ENCODE data around the gene RNF169.
"Not testable (repeated sequence)": the region's sequence is repeated elsewhere in the genome, so short reads cannot be mapped to it uniquely, and the experiment has no call there.

Gene RNF169

GRCh38 chr11:74729397-74729796 is 19.3 kb upstream of the RNF169 start:
- DNase-seq: no peak

DNA sequence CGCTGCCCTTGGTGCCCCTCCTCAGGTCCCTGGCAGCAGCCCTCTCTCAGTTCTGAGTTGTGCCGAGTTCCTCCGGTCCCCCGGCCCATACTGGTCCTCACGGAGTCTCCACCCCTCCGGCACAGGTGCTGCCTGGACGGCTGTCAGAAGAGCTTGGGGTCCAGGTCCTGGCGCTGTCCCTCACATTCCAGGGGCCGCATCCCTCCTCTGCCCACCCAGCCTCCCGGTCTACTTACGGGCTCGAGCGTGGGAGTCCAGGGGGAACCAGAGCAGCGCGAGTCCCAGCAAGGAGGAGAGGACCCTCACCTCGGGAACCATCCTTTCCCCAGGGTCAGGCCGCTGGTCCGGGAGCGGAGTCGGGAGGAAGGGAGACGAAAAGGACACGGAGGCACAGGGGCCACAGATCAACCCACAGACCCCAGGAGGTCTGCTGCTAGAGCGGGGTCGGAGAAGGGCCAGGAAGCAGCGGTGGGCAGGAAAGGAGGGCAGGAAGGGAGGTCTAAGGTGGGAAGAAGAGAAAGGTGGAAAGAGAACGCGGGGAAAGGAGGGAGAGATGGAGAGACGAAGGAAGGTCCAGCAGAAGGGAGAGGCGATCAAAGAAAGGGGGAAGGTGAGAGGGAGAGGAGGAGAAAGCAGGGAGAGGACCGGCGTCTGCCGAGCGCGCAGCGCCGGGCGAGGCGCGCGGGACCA is 17.9 kb upstream of the RNF169 start:
- no peak for DNase-seq

DNA sequence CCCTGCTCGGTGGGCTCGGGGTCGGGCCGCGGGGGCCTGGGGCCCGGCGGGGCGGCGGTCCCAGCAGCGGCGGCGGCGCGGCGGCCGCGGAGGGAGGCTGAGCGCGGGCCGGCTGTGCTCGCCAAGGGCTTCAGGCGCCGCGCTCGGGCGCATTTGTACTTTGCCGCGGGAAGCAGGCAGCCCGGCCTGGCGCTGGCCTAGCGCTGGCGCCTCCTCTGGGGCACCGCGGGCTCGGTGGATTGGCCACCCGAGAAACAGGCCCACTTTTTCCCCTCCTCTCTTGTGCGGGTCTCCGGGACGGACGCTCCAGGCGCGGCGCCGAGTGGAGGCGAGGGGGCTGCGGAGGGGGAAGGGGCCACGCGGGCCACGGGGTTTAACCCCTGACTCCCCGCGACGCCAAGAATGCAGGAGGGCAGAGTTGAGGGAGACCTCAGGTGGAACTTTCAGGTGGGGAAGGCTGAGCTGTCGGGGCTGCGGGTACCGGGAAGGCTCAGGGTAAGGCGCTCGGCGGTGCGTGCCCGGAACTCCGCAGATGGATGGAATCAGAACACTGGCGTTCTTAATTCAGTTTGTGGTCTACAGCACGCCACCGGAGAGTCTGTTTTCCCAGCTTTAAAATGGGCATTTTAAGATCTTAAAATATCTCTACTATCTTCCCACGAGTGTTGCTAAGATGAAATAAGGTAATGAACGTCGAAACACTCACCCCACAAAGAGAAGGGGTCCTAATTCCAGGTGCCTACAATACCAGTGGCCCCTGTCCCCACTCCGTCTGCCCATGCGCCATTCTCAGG is 17.2 kb upstream of the RNF169 start, which contains the start of gene CHRDL2:
Gene CHRDL2 (minus strand): TSS at position 126 of the 794 bp plus-strand sequence. CDS start 538 bp downstream, outside the sequence.
- DNase-seq: no peak

DNA sequence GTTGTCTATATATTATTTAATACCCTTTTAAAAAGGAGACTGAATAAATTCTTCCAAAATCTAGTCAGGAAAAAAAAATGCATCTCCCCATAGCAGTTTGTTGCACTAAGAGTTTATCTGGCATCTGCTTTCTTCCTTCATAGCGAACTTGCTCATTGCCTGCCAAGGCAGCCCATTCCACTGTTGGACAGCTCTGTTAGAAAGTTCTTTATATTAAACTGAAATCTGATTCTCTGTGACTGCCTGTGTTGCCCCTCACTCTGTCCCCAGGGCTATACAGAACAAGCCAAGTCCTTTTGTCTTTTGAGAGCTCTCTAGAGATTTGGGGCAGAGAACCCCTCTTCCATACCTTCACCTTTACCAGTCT is 14.1 kb upstream of the RNF169 start:
- DNase-seq: no peak

DNA sequence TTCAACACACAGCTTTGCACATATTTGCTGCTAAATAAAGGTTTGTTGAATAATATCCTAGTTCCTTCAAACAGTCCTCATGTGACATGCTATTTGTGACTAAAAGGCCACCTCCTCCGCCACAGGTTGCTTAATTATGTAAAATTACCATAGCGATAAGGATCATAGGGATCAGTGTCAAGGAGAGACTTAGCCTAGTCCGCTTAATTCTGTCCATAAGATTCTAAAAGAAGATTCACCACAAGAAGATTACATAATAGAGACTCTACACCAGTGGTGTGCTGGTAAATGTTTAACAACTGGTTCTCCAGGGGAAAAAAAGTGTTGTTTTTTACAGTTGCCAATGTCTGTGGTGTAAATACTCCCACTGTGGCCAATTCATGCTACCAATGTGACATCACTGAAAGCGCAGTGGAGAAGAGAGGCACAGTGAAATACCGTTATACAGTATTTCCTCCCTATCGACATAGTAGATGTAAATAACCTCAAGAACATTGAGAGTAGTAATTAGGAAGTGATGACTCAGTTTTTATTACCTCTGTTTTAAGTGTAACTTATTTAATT is 13.2 kb upstream of the RNF169 start:
- no peak for DNase-seq

GRCh38 chr11:74736031-74736430 is 12.6 kb upstream of the RNF169 start:
- no peak for DNase-seq

DNA sequence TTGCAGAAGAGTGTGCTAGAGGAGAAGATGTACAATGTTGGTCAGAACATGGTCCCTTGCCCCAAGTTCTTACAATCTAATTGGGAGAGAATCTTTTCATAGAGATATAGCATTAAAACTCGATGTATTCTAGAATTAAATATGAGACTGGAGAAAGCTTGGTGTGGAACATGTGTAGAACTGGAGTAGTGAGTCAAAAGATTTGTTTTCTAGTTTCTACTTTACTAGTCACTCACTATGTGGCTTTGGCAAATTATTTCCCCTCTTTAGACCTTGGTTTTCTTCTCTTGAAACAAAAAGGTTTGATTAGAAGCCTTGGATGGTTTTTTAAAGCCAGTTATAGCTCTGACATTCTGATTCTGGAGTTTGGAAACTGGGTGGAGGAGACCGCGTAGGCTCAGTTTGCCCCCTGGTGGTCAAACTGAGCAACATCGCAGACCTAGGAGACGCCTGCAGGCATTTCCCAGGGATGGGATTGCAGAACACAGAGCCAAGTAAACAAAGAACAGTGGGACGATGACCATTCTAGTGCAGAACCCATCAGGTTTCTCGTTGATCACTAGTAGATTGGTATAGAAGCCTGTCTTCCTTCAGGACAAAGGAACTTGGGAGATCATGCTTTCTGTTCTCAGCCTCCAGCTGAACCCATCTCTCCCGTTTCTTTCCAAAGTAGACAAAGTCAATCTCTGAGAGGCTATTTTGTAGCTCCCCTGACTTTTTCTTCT is 8.9 kb upstream of the RNF169 start:
- no peak for DNase-seq

DNA sequence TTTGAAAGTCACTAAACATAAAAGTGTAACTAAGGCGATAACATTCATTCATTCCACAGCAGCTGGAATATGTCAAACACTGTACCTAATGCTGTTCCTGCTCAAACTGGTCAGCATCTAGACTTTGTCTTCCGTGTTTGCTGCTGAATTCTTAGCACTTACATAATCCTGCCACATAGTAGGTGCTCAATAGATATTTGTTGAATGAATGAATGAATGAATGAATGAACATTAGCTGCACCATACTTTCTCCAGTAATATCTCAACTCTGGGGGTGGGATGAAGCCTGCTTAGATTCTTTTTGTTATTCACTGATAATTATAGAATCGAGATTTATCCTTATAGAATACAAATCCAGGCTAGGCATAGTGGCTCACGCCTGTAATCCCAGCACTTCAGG is 6.6 kb upstream of the RNF169 start:
- DNase-seq: no peak

GRCh38 chr11:74743640-74744039 is 5.0 kb upstream of the RNF169 start:
- peak; percentile 21 for DNase-seq

DNA sequence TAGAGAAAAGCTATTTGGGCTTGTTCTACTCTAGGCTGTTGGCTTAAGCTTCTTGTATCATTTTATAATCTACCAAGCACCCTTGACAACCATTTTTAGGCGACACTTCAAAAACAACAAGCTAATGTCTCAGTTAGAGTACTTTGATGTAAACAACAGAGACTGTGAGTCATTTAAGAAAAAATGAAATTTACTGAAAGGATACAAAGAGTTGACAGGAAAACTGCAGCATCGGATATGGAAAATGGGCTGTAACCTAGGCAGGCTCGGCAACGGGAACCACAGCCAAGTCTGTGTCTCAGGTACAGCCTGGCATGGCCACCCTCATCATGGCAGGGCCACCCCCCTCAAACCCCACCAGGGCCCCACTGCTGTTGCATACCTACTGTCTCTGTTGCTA is 4.4 kb upstream of the RNF169 start:
- no peak for DNase-seq

- no peak for DNase-seq
Measured at GRCh38 chr11:74746868-74747267, 1.8 kb upstream of the RNF169 start.

DNA sequence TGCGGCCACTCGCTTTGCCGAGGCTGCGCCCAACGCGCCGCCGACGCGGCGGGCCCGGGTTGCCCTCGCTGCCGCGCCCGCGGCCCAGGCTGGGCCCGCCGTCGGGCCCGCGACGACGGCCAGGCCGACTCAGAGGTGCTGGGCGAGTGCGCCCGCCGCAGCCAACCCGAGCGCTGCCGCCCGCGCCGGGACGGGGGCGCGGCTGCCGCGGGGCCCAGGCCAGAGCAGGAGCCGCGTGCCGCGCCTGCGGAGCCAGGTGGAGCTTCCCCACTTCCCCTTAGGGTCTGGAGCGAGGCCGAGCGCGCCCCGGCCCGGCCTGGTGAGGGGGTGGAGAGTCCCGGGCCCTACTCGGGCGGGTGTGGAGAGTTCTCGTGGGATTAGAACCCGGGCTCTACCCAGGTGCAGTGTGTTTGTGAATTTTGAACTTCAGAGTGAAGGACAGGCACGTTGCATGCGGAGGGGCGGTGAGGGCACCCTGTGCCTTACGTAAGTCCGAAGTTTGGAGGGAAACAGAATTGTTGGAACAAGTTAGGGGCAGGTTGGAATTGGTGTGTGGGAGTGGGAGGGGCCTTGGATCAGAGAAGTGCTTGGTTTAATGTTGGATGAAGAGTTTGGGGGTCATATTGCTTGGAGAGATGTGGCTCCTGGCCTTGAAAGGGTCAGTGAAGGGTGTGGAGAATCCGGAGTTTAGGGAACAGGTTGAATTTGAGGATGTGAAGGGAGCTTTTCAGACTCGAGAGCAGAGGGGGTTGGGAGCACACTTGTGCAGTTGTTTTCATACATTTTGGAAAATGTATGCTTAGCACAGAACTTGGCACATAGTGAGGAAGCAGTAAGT is 697 bp downstream of the RNF169 start:
- DNase-seq: peak; percentile 82

- DNase-seq: no peak
Measured at GRCh38 chr11:74749965-74750296, 1.3 kb downstream of the RNF169 start.

DNA sequence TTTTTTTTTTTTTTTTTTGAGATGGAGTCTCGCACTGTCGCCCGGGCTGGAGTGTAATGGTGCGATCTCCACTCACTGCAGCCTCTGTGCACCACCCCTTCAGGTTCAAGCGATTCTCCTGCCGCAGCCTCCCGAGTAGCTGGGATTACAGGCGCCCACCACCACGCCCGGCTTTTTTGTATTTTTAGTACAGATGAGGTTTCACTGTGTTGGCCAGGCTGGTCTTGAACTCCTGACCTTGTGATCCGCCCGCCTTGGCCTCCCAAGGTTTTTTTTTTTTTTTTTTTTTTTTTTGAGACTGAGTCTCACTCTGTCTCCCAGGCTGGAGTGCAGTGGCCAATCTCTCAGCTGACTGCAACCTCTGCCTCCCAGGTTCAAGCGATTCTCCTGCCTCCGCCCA is 1.9 kb downstream of the RNF169 start:
- not testable (repeated sequence) for DNase-seq

GRCh38 chr11:74751303-74751702 is 2.7 kb downstream of the RNF169 start:
- DNase-seq: no peak

- DNase-seq: no peak
Measured at GRCh38 chr11:74754507-74755252, 6.0 kb downstream of the RNF169 start.

DNA sequence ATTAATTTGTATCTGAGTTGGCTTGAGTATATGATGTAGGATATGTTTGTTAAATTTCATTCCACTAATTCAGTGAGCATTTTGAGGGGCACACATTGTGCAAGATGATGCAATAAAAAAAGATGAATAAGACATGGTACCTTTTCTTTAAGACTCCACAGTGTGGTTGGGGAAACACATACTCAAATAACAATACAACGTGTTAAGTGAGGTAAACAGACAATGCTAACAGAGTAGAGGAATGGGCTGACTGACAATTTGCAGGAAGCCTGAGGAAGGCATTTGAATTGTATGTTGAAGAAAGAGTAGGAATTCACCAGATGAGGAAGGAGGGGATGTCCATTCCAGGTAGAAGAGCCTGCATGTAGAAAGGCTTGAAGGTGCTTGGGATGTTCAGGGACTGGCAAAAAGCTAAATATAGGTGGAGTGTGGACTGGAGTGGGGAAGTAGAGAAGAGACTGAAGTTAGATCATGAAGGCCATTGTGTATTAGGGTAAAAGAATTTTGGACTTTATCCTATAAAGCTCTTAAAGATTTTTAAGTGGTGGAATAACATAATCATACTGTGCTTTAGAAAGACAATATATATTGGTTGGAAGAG is 6.8 kb downstream of the RNF169 start:
- no peak for DNase-seq

GRCh38 chr11:74756571-74756970 is 7.9 kb downstream of the RNF169 start:
- DNase-seq: no peak

DNA sequence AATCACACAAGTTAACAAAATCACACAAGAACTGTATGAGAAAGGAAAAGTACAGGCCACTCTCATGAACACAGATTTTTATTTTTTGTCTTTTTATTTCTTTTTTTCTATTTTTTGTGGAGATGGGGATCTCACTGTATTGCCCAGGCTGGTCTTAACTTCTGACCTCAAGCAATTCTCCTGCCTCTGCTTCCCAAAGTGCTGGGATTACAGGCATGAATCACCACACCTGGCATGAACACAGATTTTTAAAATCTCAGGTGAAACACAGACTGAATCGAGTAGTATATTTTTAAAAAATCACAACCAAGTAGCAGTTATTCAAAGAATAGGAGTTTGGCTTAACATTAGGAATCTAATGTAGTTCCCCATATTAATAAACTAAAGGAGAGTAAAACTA is 18.3 kb downstream of the RNF169 start:
- DNase-seq: no peak

DNA sequence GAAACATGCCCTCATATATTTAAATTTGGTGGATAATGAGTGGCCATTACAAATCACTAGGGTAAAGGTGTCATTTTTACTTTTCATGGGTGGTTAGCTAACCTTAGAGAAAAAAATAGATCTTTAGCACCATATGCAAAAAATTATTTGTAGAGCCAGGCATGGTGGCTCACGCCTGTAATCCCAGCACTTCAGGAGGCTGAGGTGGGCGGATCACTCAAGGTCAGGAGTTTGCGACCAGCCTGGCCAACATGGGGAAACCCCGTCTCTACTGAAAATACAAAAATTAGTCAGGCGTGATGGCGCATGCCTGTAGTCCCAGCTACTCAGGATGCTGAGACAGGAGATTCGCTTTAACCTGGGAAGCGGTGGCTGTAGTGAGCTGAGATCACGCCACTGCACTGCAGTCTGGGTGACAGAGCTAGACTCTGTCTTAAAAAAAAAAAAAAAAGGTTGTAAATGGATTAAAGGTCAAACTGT is 19.6 kb downstream of the RNF169 start:
- DNase-seq: not testable (repeated sequence)

GRCh38 chr11:74769055-74769707 is 20.5 kb downstream of the RNF169 start:
- no peak for DNase-seq

Measured in activated CD8-positive, alpha-beta memory T cell treated with anti-CD3 and anti-CD28 coated beads for 24 hours (primary cell).